AG10803 (cell line): ENCODE measurements around the gene CDC6.

ENCODE experiments used
- DNase-seq: peaks from one replicate; pipeline ENCODE4 v3.0.0; 2010; ENCODE audit warnings: low read depth
- H3K4me3 ChIP-seq: 2 replicates; pipeline ENCODE4 v1.5.1; 2011; ENCODE audit warnings: mild to moderate bottlenecking, low read length, control low read depth
- TF ChIP-seq, protein P1 (sequence below): conservative IDR thresholded peaks from 2 replicates; pipeline ENCODE4 v1.5.1; 2011; ENCODE audit warnings: mild to moderate bottlenecking, low read length, control low read depth, inconsistent platforms

The CDC6 gene

DNA sequence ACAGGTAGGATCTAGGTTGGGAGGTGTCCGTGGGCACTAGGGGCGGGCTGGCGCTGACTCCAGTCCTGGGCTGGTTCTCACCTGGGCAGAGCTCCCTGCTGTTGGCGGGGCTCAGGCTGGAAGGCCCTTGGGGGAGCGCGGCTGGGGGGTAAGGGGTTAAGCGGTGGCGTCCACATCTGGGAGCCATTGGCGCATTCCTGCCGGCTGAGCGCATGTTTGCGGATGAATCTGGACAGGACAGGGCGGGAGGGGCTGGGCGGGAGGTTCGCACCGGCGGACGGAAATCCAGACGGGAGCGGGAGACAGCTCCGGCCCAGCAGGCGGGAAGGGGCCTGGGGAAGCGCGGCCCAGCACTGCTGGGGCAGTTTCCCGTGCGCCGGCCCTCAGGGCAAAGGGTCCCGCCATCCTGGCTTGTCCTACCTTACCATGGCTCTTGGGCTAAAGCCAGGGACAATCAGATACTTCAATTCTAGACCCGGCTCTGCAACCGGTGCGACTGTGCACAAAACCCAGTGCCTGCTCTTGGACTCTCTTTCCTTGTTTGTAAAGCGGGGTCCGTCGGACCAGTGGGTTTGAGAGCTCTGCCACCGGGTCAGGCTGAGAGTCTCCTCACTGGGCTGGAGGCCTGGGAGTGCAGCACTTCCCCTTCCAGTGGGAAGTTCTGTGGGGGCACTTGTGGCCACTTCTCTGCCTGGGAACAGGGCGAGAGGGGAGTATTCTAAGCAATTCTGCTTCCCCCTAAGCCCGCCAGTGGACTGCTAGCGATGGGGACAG, 29.1 kb downstream of the CDC6 start:
- H3K4me3 ChIP-seq: peak overlapping the region; percentile 68
- peak; percentile 87 for DNase-seq
- TF ChIP-seq, protein P1, sequence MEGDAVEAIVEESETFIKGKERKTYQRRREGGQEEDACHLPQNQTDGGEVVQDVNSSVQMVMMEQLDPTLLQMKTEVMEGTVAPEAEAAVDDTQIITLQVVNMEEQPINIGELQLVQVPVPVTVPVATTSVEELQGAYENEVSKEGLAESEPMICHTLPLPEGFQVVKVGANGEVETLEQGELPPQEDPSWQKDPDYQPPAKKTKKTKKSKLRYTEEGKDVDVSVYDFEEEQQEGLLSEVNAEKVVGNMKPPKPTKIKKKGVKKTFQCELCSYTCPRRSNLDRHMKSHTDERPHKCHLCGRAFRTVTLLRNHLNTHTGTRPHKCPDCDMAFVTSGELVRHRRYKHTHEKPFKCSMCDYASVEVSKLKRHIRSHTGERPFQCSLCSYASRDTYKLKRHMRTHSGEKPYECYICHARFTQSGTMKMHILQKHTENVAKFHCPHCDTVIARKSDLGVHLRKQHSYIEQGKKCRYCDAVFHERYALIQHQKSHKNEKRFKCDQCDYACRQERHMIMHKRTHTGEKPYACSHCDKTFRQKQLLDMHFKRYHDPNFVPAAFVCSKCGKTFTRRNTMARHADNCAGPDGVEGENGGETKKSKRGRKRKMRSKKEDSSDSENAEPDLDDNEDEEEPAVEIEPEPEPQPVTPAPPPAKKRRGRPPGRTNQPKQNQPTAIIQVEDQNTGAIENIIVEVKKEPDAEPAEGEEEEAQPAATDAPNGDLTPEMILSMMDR: no peak; the same call in 1 of the 2 replicates

GRCh38 chr17:40317345-40317873, 29.7 kb downstream of the CDC6 start:
- peak; percentile 81 for DNase-seq
- H3K4me3 ChIP-seq: peak overlapping the region; percentile 68
- TF ChIP-seq, protein P1: peak; percentile 72

DNA sequence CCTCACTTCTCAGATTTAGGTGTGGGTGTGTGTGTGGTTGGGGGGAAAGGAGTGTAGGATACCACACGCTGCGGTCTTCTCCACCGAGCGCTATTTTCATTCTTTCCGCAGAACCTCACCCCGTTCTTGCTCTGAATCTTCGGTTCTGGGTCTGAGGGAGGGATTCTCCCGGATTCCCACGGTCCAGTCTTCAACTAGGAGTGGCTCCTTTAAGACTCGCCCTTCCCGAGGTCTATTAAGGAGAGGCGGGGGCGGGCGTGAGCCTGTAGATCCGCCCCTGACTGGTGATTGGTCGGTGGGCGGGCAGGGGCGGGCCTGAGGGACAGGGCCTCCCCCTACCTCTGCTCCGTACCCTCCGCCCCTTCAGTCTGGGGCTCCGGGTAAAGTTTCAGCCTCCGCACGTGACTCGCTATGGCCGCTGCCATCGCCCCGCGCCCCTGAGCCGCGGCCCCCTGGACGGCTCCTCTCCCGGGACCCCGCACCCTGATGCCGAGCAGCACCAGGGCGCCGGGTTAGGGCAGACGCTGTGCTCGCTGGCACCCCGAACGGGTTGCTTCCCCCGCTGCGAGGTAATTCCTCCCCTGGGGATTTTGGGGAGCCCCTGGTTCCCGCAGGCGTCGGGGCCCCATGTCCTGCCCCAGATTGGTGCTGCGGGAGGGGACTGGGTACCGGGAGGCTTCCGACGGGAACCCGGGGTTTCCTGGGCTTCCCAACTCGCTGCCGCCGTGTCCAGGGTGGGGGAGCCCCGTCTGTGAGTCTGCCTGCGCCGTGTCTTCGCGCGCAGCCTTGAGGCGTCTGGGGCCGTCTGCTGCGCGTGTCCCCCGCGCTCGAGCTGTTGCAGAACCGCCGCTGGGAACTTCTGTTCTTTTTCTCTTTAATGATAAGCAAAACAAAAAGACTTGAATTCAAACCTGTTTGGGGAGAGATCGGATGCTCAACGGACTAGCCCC, 30.5 kb downstream of the CDC6 start:
- H3K4me3 ChIP-seq: peak overlapping the region; percentile 93
- TF ChIP-seq, protein P1: no peak
- peak; percentile 97 for DNase-seq

DNA sequence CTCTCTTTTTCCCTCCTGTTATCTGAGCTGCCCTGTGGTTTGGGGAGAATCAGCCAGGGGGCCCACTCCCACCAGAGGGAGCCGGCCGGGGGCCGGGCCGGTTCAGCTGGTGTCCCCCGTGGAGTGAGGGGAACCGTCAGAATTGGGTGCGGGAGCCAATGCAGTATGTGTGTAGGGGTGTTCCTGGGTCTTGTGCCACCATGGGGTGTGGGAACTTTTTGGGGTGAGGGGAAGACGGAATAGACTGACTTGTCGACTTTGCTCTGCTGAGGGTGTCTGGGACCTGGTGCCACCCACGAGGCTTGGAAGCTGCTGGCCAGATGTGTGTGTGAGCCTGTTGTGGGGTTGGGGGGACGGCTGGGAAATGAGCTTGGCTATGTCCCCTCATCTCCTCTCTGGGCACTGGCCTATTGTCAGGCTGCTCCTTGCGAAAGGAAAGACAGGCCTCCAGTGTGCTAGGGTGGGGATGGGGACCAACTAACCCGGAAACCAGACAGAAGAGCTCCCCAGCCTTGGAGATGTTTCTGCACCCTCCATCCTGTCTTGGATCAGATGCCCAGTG, 31.2 kb downstream of the CDC6 start:
- peak; percentile 38 for DNase-seq
- H3K4me3 ChIP-seq: peak overlapping the region; percentile 93
- TF ChIP-seq, protein P1: peak; percentile 20; the same call in 1 of the 2 replicates

DNA sequence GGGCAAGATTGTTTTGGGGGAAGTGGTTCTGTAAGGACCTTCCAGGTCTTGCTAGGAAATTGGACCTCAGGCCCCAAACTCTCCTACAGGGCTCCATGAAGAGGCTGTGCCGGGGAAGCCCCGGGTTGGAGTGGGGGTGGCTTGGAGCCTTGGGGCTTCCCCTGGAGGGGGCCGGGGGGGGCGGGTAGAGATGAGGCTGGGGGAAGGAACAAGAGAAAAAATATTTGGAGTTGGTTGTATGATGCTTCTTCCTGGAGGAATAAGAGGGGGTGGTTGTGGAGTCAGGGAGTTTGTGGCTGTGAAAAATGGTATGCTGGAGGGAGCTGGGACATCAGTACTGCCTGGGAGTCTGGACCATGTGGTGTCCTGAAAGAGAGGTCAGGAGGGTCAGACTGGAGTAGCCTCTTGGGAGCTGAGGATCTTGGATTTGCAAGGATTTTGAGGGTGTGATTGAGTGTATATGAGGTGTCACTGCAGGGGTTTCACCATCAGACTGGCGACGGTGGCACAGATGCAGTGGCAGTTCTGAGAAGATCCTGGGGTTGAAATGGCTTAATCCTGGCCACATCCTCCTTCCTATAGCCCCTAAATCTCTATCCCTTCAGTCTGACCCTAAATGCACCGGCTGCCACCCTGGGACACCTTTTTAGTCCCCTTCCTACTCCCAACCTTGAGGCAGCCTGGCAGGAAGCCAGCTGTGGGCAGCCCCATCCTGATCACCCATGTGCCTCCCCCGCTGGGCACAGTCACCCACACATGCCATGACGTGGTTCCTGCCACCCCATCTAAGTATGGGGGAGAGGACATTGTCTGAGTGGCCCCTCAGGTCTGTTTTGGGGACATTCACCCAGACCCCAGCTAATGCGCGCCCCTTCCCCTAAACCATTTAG, 32.2 kb downstream of the CDC6 start:
- DNase-seq: peak; percentile 38
- peak overlapping the region; percentile 93 for H3K4me3 ChIP-seq
- TF ChIP-seq, protein P1: no peak
